ENCODE results near the gene PRR7. TPM values are rescaled to one million over a fixed set of nuclear protein-coding genes. Genes with fewer than 3 reads are reported as not detected.

The PRR7 gene
- total and polyA plus RNA-seq, 2 of the 4 experiments (the other 2 are of a cell fraction) = 1.1 to 10.1 TPM

DNA sequence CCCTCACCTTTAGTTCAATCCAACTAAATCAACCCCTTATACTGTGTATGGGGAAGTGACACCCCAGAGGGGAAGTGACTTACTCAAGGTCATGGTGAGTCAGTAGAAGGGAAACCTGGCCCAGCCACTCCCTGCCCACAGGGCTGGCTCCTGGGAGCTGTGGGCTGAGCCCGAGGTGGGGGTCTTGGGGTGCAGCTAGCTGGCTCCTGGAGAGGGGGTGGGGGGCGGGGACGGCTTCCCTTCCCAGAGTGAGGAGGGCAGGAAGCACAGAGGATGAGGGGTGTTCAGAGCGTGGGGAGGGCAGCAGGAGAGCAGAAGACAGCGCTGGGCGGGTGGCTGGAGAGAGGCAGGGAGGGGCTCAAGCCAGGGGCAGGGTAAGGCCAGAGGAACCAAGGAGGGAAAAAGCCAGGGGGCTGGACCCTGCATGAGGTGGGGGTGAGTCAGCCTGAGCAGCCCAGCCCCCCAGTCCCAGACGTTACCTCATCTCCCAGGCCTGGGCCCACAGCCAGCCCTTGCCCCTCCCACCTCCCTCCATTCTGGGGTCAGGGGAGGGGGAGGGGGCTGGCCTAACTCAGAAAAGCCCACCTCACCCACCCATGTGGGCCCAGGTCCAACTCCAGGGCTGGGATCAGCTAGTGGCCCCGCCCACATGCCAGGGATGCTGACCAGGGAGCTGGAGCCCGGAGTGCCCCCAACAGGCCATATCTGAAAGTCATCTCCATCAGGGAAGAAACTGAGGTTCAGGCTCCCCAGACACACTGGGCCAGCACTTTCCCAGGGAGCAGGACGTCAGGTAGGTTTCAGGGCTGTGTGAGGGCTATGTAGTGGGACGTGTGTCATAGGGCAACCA lies 48.0 kb downstream of the PRR7 start (continued):
- TF ChIP-seq, protein P1, sequence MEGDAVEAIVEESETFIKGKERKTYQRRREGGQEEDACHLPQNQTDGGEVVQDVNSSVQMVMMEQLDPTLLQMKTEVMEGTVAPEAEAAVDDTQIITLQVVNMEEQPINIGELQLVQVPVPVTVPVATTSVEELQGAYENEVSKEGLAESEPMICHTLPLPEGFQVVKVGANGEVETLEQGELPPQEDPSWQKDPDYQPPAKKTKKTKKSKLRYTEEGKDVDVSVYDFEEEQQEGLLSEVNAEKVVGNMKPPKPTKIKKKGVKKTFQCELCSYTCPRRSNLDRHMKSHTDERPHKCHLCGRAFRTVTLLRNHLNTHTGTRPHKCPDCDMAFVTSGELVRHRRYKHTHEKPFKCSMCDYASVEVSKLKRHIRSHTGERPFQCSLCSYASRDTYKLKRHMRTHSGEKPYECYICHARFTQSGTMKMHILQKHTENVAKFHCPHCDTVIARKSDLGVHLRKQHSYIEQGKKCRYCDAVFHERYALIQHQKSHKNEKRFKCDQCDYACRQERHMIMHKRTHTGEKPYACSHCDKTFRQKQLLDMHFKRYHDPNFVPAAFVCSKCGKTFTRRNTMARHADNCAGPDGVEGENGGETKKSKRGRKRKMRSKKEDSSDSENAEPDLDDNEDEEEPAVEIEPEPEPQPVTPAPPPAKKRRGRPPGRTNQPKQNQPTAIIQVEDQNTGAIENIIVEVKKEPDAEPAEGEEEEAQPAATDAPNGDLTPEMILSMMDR (conservative IDR thresholded peaks at IDR 0.05; ENCODE audit: low read depth, low read length) = peak; percentile 55
- no peak for TF ChIP-seq NFE2L2 (IDR thresholded peaks at IDR 0.05; ENCODE audit: low read depth, low read length)

All from IMR-90 (cell line).